Karpas-422 (cell line): ENCODE results near the gene GIT1. TPM values are rescaled to one million over a fixed set of nuclear protein-coding genes. Genes with fewer than 3 reads are reported as not detected.

Experiments used
- DNase-seq: peaks from one replicate; pipeline ENCODE4 v3.0.0-alpha.2; 2015
- H2AFZ ChIP-seq: fragments of 200-600 bp; sonication (generic); 2 replicates; pipeline ENCODE4 v1.6.1; 2014; ENCODE audit warnings: antibody characterized with exemption, low read length, mixed read lengths
- H3K27ac ChIP-seq: fragments of 200-600 bp; sonication (generic); 2 replicates; pipeline ENCODE4 v1.5.1; 2014; ENCODE audit warnings: mild to moderate bottlenecking, low read length, moderate library complexity
- H3K27me3 ChIP-seq: fragments of 200-600 bp; sonication (generic); 2 replicates; pipeline ENCODE4 v1.6.1; 2014; ENCODE audit warnings: low read length, mixed read lengths
- H3K36me3 ChIP-seq: fragments of 200-600 bp; sonication (generic); 2 replicates; pipeline ENCODE4 v1.6.1; 2014; ENCODE audit warnings: low read length, mixed read lengths; ENCODE audit not compliant: insufficient read depth
- H3K4me1 ChIP-seq: fragments of 200-600 bp; sonication (generic); 2 replicates; pipeline ENCODE4 v1.6.1; 2014; ENCODE audit warnings: mild to moderate bottlenecking, low read length, mixed read lengths
- H3K4me2 ChIP-seq: fragments of 200-600 bp; sonication (generic); 2 replicates; pipeline ENCODE4 v1.6.1; 2014; ENCODE audit warnings: low read length, low read depth, mild to moderate bottlenecking; ENCODE audit not compliant: poor library complexity, severe bottlenecking
- H3K4me3 ChIP-seq: fragments of 200-600 bp; sonication (generic); 2 replicates; pipeline ENCODE4 v1.5.1; 2014; ENCODE audit warnings: mild to moderate bottlenecking, antibody characterized with exemption, low read length, mixed read lengths
- H3K79me2 ChIP-seq: fragments of 200-600 bp; sonication (generic); 2 replicates; pipeline ENCODE4 v1.6.1; 2014; ENCODE audit warnings: mild to moderate bottlenecking, low read length, mixed read lengths
- H3K9ac ChIP-seq: fragments of 200-600 bp; sonication (generic); 2 replicates; pipeline ENCODE4 v1.6.0; 2014; ENCODE audit warnings: low read length
- H3K9me2 ChIP-seq: fragments of 200-600 bp; sonication (generic), shearing (Covaris generic); replicated peaks from 2 replicates; pipeline ENCODE4 v1.6.0; 2014; ENCODE audit warnings: mild to moderate bottlenecking, low read length, moderate library complexity; ENCODE audit not compliant: insufficient read depth
- H3K9me3 ChIP-seq: fragments of 300-700, 200-600 bp; sonication (generic); 2 replicates; pipeline ENCODE4 v1.6.1; 2014; ENCODE audit warnings: low read length, mixed read lengths
- H4K20me1 ChIP-seq: fragments of 200-600 bp; sonication (generic); 2 replicates; pipeline ENCODE4 v1.6.1; 2014; ENCODE audit warnings: mild to moderate bottlenecking, antibody characterized with exemption, low read length, low read depth; ENCODE audit not compliant: insufficient read depth
- total RNA-seq: library from RNA; depleted of rRNA; stranded (reverse); fragments of >200 nt; shearing (Covaris generic); gene quantifications from 2 replicates; pipeline ENCODE4 v1.2.3, GENCODE V29; 2014; ENCODE audit warnings: low replicate concordance

The GIT1 gene
- total RNA-seq, 1 experiment from 2014 or later: 58.7 TPM

DNA sequence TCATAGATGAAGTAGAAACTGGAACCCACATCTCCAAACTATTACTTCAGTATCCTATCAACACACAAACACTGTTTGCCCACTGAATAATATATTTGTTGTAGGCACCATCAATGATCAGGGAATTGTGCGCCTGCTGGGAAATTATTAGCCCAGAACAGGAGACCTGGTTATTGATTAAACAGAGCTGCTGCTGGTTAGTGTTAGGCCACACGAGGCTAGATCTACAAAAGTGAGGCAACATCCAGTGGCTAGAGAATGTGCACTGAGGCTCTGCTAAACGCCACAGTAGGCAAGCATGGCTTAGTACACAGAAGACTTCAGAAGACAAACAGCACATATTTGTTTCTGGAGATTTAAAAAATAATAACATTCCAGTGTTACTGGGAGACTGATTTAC, 33.6 kb downstream of the GIT1 start:
- Histone ChIP-seq H3K4me3 (no peak overlapping the region), H3K9me2 (no peaks in the 10 kb centered on the region), H2AFZ (no peak overlapping the region)

DNA sequence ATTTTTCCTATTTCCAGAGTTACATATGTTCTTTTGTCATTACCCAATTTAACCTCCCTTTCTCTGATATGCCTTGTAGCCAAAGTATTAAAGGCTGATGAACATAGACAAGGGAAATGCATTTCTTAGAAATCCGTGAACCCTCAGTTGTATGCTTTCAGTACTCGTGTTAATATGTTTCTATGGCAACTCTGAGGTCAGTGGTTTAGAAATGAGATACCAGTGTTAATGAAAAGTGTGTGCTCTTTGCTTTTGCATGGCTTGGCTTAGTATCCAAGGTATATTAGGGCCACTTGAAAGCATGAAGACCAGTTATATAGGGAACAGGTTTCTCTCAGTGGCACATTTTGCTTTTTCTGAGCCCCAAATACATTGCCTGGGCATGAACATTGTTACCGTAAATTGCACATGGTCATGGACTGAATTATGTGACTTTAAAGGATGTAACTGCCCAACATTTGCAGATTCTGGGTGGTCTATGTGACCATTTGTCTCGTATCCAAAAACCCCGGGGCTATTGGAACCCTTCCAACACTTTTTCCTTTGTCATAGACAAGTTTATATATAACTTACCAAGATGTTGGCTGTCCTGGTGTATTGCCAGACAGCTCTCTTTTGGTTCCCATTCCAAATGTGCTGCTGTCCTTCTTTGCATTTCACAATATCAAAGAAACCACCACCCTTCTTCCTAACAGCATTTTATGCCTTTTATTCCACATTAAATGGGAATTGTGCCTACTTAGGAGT, 40.1 kb downstream of the GIT1 start:
- H3K9me2 ChIP-seq: no peaks in the 10 kb centered on the region

More for the DNA sequence above, 33.6 kb downstream of the GIT1 start:
- no peaks in the 10 kb centered on the region for H3K9me3 ChIP-seq
- no peak for DNase-seq
- H3K27me3 ChIP-seq: no peaks in the 10 kb centered on the region
- peaks cover under 1% of the 10 kb centered on the region; the same call in 1 of the 2 replicates for H3K36me3 ChIP-seq
- H4K20me1 ChIP-seq: no peaks in the 10 kb centered on the region
- no peaks in the 10 kb centered on the region for H3K79me2 ChIP-seq
- H3K4me1 ChIP-seq: peaks cover 9% of the 10 kb centered on the region
- no peak overlapping the region for H3K4me2 ChIP-seq
- no peak overlapping the region for H3K27ac ChIP-seq
- H3K9ac ChIP-seq: no peak overlapping the region

DNA sequence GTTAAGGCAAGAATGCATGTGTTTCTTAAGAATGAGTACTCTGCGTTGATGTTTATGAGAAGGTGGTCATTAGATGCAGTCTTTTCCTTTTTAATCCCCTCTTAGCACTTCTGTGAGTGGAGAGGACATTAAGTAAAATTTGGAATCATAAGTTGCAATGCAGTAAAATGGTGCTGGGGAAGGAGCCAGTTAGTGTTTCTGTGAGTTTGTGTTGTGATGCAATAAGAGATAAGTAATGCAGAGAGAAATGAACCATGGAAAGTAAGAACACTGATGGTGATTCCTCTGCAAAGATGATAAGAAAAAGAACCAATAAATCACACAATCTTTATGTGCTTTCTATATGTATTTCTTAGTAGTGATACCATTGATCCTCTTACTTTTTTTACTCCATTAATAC, 42.6 kb downstream of the GIT1 start:
- H3K27ac ChIP-seq: no peak overlapping the region
- H4K20me1 ChIP-seq: no peaks in the 10 kb centered on the region
- H3K4me1 ChIP-seq: no peaks in the 10 kb centered on the region
- no peaks in the 10 kb centered on the region for H3K27me3 ChIP-seq
- no peak for DNase-seq
- peaks cover 38% of the 10 kb centered on the region; the same call in 1 of the 2 replicates for H3K36me3 ChIP-seq
- no peaks in the 10 kb centered on the region for H3K9me2 ChIP-seq
- H3K9ac ChIP-seq: no peak overlapping the region
- no peaks in the 10 kb centered on the region for H3K9me3 ChIP-seq
- no peak overlapping the region for H3K4me3 ChIP-seq
- H3K4me2 ChIP-seq: no peak overlapping the region
- no peak overlapping the region for H2AFZ ChIP-seq
- H3K79me2 ChIP-seq: peaks cover 2% of the 10 kb centered on the region; the same call in 1 of the 2 replicates

More for the DNA sequence above, 40.1 kb downstream of the GIT1 start:
- Histone ChIP-seq H4K20me1 (no peaks in the 10 kb centered on the region), H2AFZ (no peak overlapping the region), H3K9me3 (no peaks in the 10 kb centered on the region), H3K4me2 (no peak overlapping the region), H3K4me1 (no peaks in the 10 kb centered on the region), H3K27ac (no peak overlapping the region), H3K79me2 (peaks cover 2% of the 10 kb centered on the region; the same call in 1 of the 2 replicates), H3K36me3 (peaks cover 18% of the 10 kb centered on the region; the same call in 1 of the 2 replicates), H3K4me3 (no peak overlapping the region), H3K27me3 (no peaks in the 10 kb centered on the region), H3K9ac (no peak overlapping the region)
- DNase-seq: no peak

DNA sequence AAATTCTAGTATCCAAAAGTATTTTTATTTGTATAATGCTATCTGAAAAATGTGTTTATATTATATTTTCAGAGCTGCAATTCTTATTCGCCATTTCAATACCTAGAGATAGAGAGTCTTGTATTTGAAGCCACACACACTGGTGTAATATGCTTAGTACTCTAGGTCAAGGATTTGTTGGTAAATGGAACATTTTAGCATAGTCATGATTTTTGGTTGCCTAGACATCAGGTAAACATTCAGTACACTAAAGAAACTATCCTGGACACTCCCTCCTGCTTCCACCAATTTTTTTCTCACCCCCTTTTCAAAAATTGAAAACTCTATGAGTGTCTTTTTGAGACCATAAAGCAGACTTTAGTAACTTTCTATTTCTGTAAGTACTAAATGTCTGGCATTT, 43.4 kb downstream of the GIT1 start:
- Histone ChIP-seq H3K27ac (no peak overlapping the region), H3K9me2 (no peaks in the 10 kb centered on the region), H3K9ac (no peak overlapping the region), H3K36me3 (peaks cover 38% of the 10 kb centered on the region; the same call in 1 of the 2 replicates), H3K27me3 (no peaks in the 10 kb centered on the region), H3K4me3 (no peak overlapping the region), H2AFZ (no peak overlapping the region), H3K4me1 (no peaks in the 10 kb centered on the region), H3K79me2 (peaks cover 2% of the 10 kb centered on the region; the same call in 1 of the 2 replicates), H4K20me1 (no peaks in the 10 kb centered on the region), H3K9me3 (no peaks in the 10 kb centered on the region), H3K4me2 (no peak overlapping the region)
- no peak for DNase-seq

DNA sequence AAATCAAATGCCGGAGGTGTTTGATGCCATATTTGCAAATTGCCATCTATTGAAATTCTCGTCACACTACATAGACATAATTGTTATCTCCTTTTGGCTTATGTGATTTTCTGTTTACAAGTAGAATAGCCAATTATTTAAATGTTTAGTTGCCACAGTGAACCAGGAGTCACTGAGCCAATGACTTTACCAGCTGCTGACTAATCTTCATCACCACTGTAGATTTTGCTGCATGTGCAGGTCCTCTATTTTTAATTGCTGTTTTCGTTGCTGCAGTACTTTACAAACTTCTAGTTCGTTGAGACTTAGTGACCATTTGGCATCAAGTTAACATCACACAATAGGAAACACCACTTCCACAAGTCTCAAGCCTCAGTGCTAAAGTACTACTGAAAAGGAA, 45.4 kb downstream of the GIT1 start:
- DNase-seq: no peak
- Histone ChIP-seq H2AFZ (no peak overlapping the region), H3K36me3 (peaks cover 38% of the 10 kb centered on the region; the same call in 1 of the 2 replicates)

DNA sequence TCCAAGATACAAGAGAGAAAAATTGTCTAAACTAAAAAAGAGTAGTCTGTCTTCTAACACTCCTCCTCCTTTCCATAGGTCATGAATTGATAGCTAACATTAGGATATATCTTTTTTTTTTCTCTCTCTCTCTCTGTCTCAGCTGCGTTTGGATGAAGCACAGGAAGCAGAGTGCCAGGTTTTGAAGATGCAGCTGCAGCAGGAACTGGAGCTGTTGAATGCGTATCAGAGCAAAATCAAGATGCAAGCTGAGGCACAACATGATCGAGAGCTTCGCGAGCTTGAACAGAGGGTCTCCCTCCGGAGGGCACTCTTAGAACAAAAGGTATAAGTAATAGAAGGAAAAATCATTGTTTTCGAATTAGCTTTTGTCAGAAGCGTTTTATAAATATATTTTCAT, 55.5 kb downstream of the GIT1 start:
- Histone ChIP-seq H3K4me1 (no peaks in the 10 kb centered on the region), H3K9me3 (no peaks in the 10 kb centered on the region), H3K27ac (no peak overlapping the region), H3K36me3 (peaks cover 22% of the 10 kb centered on the region), H3K9me2 (no peaks in the 10 kb centered on the region), H4K20me1 (no peaks in the 10 kb centered on the region), H3K79me2 (peaks cover 17% of the 10 kb centered on the region), H3K9ac (no peak overlapping the region), H2AFZ (no peak overlapping the region), H3K4me2 (no peak overlapping the region), H3K4me3 (no peak overlapping the region), H3K27me3 (no peaks in the 10 kb centered on the region)
- DNase-seq: no peak

More for the DNA sequence above, 45.4 kb downstream of the GIT1 start:
- Histone ChIP-seq H4K20me1 (no peaks in the 10 kb centered on the region), H3K9me2 (no peaks in the 10 kb centered on the region), H3K9me3 (no peaks in the 10 kb centered on the region), H3K4me1 (no peaks in the 10 kb centered on the region), H3K27ac (no peak overlapping the region), H3K4me2 (no peak overlapping the region), H3K4me3 (no peak overlapping the region), H3K79me2 (peaks cover 2% of the 10 kb centered on the region; the same call in 1 of the 2 replicates), H3K27me3 (no peaks in the 10 kb centered on the region), H3K9ac (no peak overlapping the region)

DNA sequence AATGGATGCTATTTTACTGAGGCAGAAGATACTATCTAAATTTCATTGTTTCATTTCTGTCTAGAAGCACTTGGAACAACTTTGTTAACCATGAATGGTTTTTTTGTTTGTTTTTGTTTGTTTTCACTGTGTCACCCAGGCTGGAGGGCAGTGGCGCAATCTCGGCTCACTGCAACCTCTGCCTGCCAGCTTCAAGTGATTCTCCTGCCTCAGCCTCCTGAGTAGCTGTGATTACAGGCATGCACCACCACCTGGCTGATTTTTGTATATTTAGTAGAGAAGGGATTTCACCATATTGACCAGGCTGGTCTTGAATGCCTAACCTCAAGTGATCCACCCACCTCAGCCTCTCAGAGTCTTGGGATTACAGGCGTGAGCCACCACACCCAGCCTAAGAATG, 63.1 kb downstream of the GIT1 start:
- Histone ChIP-seq H3K4me3 (no peak overlapping the region), H3K36me3 (peaks cover 24% of the 10 kb centered on the region), H3K9me2 (no peaks in the 10 kb centered on the region)

DNA sequence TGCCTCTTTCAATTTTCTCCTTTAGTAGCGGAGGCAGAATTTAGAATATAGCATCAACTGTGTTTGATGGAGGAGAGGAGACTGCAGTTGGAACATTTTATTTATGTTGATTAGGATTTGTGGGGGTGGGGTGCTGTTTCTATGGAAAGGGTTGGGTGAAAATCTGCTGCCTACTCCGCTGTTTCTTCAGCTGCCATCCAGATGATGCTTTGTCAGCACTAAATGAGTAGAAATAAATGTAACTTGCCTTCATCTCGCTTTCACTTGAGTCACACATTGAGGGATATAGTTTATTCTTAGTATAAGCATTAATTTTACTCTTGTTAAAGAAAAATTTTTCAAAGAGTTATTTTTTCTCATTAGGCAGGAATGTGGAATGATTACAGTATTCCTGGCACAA, 64.8 kb downstream of the GIT1 start:
- H2AFZ ChIP-seq: no peak overlapping the region
- H3K27ac ChIP-seq: no peak overlapping the region
- no peak for DNase-seq
- peaks cover 17% of the 10 kb centered on the region; the same call in 1 of the 2 replicates for H3K36me3 ChIP-seq
- H3K9ac ChIP-seq: no peak overlapping the region
- H3K27me3 ChIP-seq: no peaks in the 10 kb centered on the region
- no peaks in the 10 kb centered on the region for H4K20me1 ChIP-seq
- peaks cover 13% of the 10 kb centered on the region; the same call in 1 of the 2 replicates for H3K79me2 ChIP-seq
- no peaks in the 10 kb centered on the region for H3K4me1 ChIP-seq
- no peaks in the 10 kb centered on the region for H3K9me3 ChIP-seq
- no peak overlapping the region for H3K4me3 ChIP-seq
- no peak overlapping the region for H3K4me2 ChIP-seq
- H3K9me2 ChIP-seq: no peaks in the 10 kb centered on the region

More for the DNA sequence above, 63.1 kb downstream of the GIT1 start:
- no peak overlapping the region for H3K27ac ChIP-seq
- no peak for DNase-seq
- no peaks in the 10 kb centered on the region for H3K9me3 ChIP-seq
- H3K4me2 ChIP-seq: no peak overlapping the region
- H3K27me3 ChIP-seq: no peaks in the 10 kb centered on the region
- no peak overlapping the region for H2AFZ ChIP-seq
- H3K9ac ChIP-seq: no peak overlapping the region
- H3K79me2 ChIP-seq: peaks cover 18% of the 10 kb centered on the region; the same call in 1 of the 2 replicates
- no peaks in the 10 kb centered on the region for H3K4me1 ChIP-seq
- no peaks in the 10 kb centered on the region for H4K20me1 ChIP-seq
